Stimulated activated memory B cell treated with anti-CD40 and anti-IgM and Interleukin-4, amounts not matched to agents 10 μg/mL and 1 μg/mL and 100 μg/mL, for 72 hours (primary cell): ENCODE data around the gene ACTR8.
"Not testable (repeated sequence)": the region's sequence is repeated elsewhere in the genome, so short reads cannot be mapped to it uniquely, and the experiment has no call there.

Source experiments
- ATAC-seq: fragments of 150-1000 bp; cut with Tn5 transposase; 2 replicates; pipeline ENCODE4 v1.10.0; 2021
- H3K27ac Mint-ChIP-seq: one replicate; pipeline ENCODE4 v1.8.0; 2022; ENCODE audit warnings: mild to moderate bottlenecking, mixed read lengths
- H3K27me3 Mint-ChIP-seq: one replicate; pipeline ENCODE4 v1.8.0; 2022; ENCODE audit warnings: mixed read lengths
- H3K36me3 Mint-ChIP-seq: one replicate; pipeline ENCODE4 v1.8.0; 2022; ENCODE audit warnings: mixed read lengths
- H3K4me1 Mint-ChIP-seq: one replicate; pipeline ENCODE4 v1.8.0; 2022; ENCODE audit warnings: mixed read lengths
- H3K4me3 Mint-ChIP-seq: one replicate; pipeline ENCODE4 v1.8.0; 2022; ENCODE audit warnings: mild to moderate bottlenecking, moderate library complexity, mixed read lengths
- H3K9me3 Mint-ChIP-seq: one replicate; pipeline ENCODE4 v1.8.0; 2022; ENCODE audit warnings: mixed read lengths

ACTR8 gene

GRCh38 chr3:53881691-53882593 is at the start of gene ACTR8:
ACTR8 (minus strand) TSS chr3:53882152; CDS start chr3:53882101, 51 bp downstream.
- H3K4me1 Mint-ChIP-seq, result peaks cover 26% of the 10 kb centered on the region
- peak within 1 kb of the TSS; percentile 89 for H3K27ac Mint-ChIP-seq
- ATAC-seq, result peak; percentile 97
- no peaks in the 10 kb centered on the region for H3K9me3 Mint-ChIP-seq
- H3K36me3 Mint-ChIP-seq, result peaks cover 44% of the 10 kb centered on the region
- H3K27me3 Mint-ChIP-seq, result no peaks in the 10 kb centered on the region
- H3K4me3 Mint-ChIP-seq, result peak within 1 kb of the TSS; percentile 96

GRCh38 chr3:53927208-53927872 is 45.4 kb upstream of the ACTR8 start:
- not testable (repeated sequence) for H3K27ac Mint-ChIP-seq, H3K9me3 Mint-ChIP-seq, H3K4me3 Mint-ChIP-seq, H3K36me3 Mint-ChIP-seq, H3K4me1 Mint-ChIP-seq, ATAC-seq
- peaks cover 24% of the 10 kb centered on the region for H3K27me3 Mint-ChIP-seq

- H3K27ac Mint-ChIP-seq, result no peak overlapping the region
- H3K4me1 Mint-ChIP-seq, result no peaks in the 10 kb centered on the region
- ATAC-seq, result no peak
- no peak overlapping the region for H3K4me3 Mint-ChIP-seq
- H3K9me3 Mint-ChIP-seq, result peaks cover 8% of the 10 kb centered on the region
- peaks cover 5% of the 10 kb centered on the region for H3K36me3 Mint-ChIP-seq
- peaks cover 34% of the 10 kb centered on the region for H3K27me3 Mint-ChIP-seq
These were observed 39.3 kb upstream of the ACTR8 start for GRCh38 chr3:53921296-53921695.

- no peak overlapping the region for H3K27ac Mint-ChIP-seq
- H3K4me1 Mint-ChIP-seq, result no peaks in the 10 kb centered on the region
- H3K9me3 Mint-ChIP-seq, result peaks cover 4% of the 10 kb centered on the region
- H3K36me3 Mint-ChIP-seq, result peaks cover 5% of the 10 kb centered on the region
- H3K27me3 Mint-ChIP-seq, result peaks cover 39% of the 10 kb centered on the region
- ATAC-seq, result no peak
- no peak overlapping the region for H3K4me3 Mint-ChIP-seq
These were observed 37.8 kb upstream of the ACTR8 start for GRCh38 chr3:53919741-53920140.

GRCh38 chr3:53913401-53913800 is 31.4 kb upstream of the ACTR8 start:
- peaks cover 51% of the 10 kb centered on the region for H3K27me3 Mint-ChIP-seq

GRCh38 chr3:53902711-53903110 is 20.8 kb upstream of the ACTR8 start:
- ATAC-seq, result no peak
- Mint-ChIP-seq H3K36me3 (no peaks in the 10 kb centered on the region), H3K9me3 (peaks cover 7% of the 10 kb centered on the region), H3K27ac (no peak overlapping the region), H3K4me1 (no peaks in the 10 kb centered on the region), H3K27me3 (peaks cover 50% of the 10 kb centered on the region), H3K4me3 (no peak overlapping the region)

More at GRCh38 chr3:53913401-53913800, 31.4 kb upstream of the ACTR8 start:
- H3K27ac Mint-ChIP-seq, result no peak overlapping the region
- no peaks in the 10 kb centered on the region for H3K36me3 Mint-ChIP-seq
- no peak for ATAC-seq
- peaks cover 3% of the 10 kb centered on the region for H3K9me3 Mint-ChIP-seq
- H3K4me3 Mint-ChIP-seq, result no peak overlapping the region
- no peaks in the 10 kb centered on the region for H3K4me1 Mint-ChIP-seq

GRCh38 chr3:53902067-53902466 is 20.1 kb upstream of the ACTR8 start:
- ATAC-seq, result no peak
- Mint-ChIP-seq H3K4me1 (no peaks in the 10 kb centered on the region), H3K9me3 (peaks cover 7% of the 10 kb centered on the region), H3K27ac (no peak overlapping the region), H3K36me3 (no peaks in the 10 kb centered on the region), H3K4me3 (no peak overlapping the region), H3K27me3 (peaks cover 50% of the 10 kb centered on the region)

GRCh38 chr3:53900666-53901331 is 18.8 kb upstream of the ACTR8 start:
- no peak for ATAC-seq
- no peaks in the 10 kb centered on the region for H3K9me3 Mint-ChIP-seq
- H3K36me3 Mint-ChIP-seq, result no peaks in the 10 kb centered on the region
- no peak overlapping the region for H3K27ac Mint-ChIP-seq
- H3K4me1 Mint-ChIP-seq, result no peaks in the 10 kb centered on the region
- H3K4me3 Mint-ChIP-seq, result no peak overlapping the region
- H3K27me3 Mint-ChIP-seq, result peaks cover 38% of the 10 kb centered on the region

GRCh38 chr3:53899750-53900149 is 17.8 kb upstream of the ACTR8 start:
- H3K4me3 Mint-ChIP-seq, result no peak overlapping the region
- no peaks in the 10 kb centered on the region for H3K36me3 Mint-ChIP-seq
- H3K27ac Mint-ChIP-seq, result no peak overlapping the region
- H3K9me3 Mint-ChIP-seq, result no peaks in the 10 kb centered on the region
- H3K27me3 Mint-ChIP-seq, result peaks cover 28% of the 10 kb centered on the region
- ATAC-seq, result no peak
- H3K4me1 Mint-ChIP-seq, result no peaks in the 10 kb centered on the region

- Mint-ChIP-seq H3K9me3 (peaks cover 6% of the 10 kb centered on the region), H3K36me3 (peaks cover 20% of the 10 kb centered on the region), H3K27me3 (peaks cover 3% of the 10 kb centered on the region), H3K4me1 (peaks cover 44% of the 10 kb centered on the region), H3K4me3 (peak overlapping the region; percentile 83), H3K27ac (peak overlapping the region; percentile 98)
- ATAC-seq, result no peak
These were observed 10.3 kb upstream of the ACTR8 start for GRCh38 chr3:53892286-53892637.

GRCh38 chr3:53891497-53892285 is 9.7 kb upstream of the ACTR8 start, which contains the start of gene SELENOK:
SELENOK (minus strand) TSS chr3:53891859.
- peak; percentile 98 for ATAC-seq
- peak within 1 kb of the TSS; percentile 98 for H3K27ac Mint-ChIP-seq
- H3K36me3 Mint-ChIP-seq, result peaks cover 20% of the 10 kb centered on the region
- H3K4me3 Mint-ChIP-seq, result peak within 1 kb of the TSS; percentile 83
- H3K27me3 Mint-ChIP-seq, result no peaks in the 10 kb centered on the region
- H3K9me3 Mint-ChIP-seq, result peaks cover 6% of the 10 kb centered on the region
- peaks cover 44% of the 10 kb centered on the region for H3K4me1 Mint-ChIP-seq

- Mint-ChIP-seq H3K27ac (peak overlapping the region; percentile 98), H3K4me3 (peak overlapping the region; percentile 83), H3K9me3 (peaks cover 6% of the 10 kb centered on the region), H3K36me3 (peaks cover 25% of the 10 kb centered on the region), H3K27me3 (no peaks in the 10 kb centered on the region), H3K4me1 (peaks cover 44% of the 10 kb centered on the region)
- no peak for ATAC-seq
These were observed 8.9 kb upstream of the ACTR8 start for GRCh38 chr3:53890726-53891475.

- Mint-ChIP-seq H3K4me3 (no peak overlapping the region), H3K4me1 (peaks cover 43% of the 10 kb centered on the region), H3K9me3 (peaks cover 4% of the 10 kb centered on the region), H3K36me3 (peaks cover 29% of the 10 kb centered on the region), H3K27me3 (no peaks in the 10 kb centered on the region), H3K27ac (no peak overlapping the region)
- ATAC-seq, result no peak
These were observed 6.3 kb upstream of the ACTR8 start for GRCh38 chr3:53888232-53888631.

- no peak overlapping the region for H3K27ac Mint-ChIP-seq
These were observed 5.5 kb upstream of the ACTR8 start for GRCh38 chr3:53887446-53887845.

More at GRCh38 chr3:53887446-53887845, 5.5 kb upstream of the ACTR8 start:
- no peak overlapping the region for H3K4me3 Mint-ChIP-seq
- H3K36me3 Mint-ChIP-seq, result peaks cover 26% of the 10 kb centered on the region
- ATAC-seq, result no peak
- no peaks in the 10 kb centered on the region for H3K27me3 Mint-ChIP-seq
- H3K4me1 Mint-ChIP-seq, result peaks cover 40% of the 10 kb centered on the region
- no peaks in the 10 kb centered on the region for H3K9me3 Mint-ChIP-seq
